Type B pancreatic cell (in vitro differentiated cells): ENCODE data around the gene PPP2R2D. TPM values are rescaled to one million over a fixed set of nuclear protein-coding genes. Genes with fewer than 3 reads are reported as not detected.

Source experiments
- DNase-seq: peaks from one replicate; pipeline ENCODE4 v3.0.0; 2021; ENCODE audit warnings: mixed read lengths; ENCODE audit not compliant: unreplicated experiment; ENCODE audit errors: extremely low spot score
- H3K27ac Mint-ChIP-seq: 2 replicates; pipeline ENCODE4 v1.8.0; 2021; ENCODE audit warnings: mild to moderate bottlenecking, mixed read lengths
- H3K27me3 Mint-ChIP-seq: 2 replicates; pipeline ENCODE4 v1.8.0; 2021; ENCODE audit warnings: mixed read lengths
- H3K36me3 Mint-ChIP-seq: 2 replicates; pipeline ENCODE4 v1.8.0; 2021; ENCODE audit warnings: mixed read lengths
- H3K4me1 Mint-ChIP-seq: one replicate; pipeline ENCODE4 v1.8.0; 2021; ENCODE audit warnings: mixed read lengths; ENCODE audit not compliant: unreplicated experiment
- H3K4me3 Mint-ChIP-seq: 2 replicates; pipeline ENCODE4 v1.8.0; 2021; ENCODE audit warnings: mild to moderate bottlenecking, mixed read lengths
- H3K9me3 Mint-ChIP-seq: 2 replicates; pipeline ENCODE4 v1.8.0; 2021; ENCODE audit warnings: mixed read lengths
- total RNA-seq: library from RNA; stranded (reverse); gene quantifications from 2 replicates; pipeline ENCODE4 v1.2.1, GENCODE V29; 2021; ENCODE audit warnings: low replicate concordance
- TF ChIP-seq, protein P1 (sequence below): fragments of 200-600 bp; sonication (generic); conservative IDR thresholded peaks from 2 replicates; pipeline ENCODE4 v1.5.0; 2021; ENCODE audit warnings: antibody characterized with exemption, mild to moderate bottlenecking

Gene PPP2R2D
- total RNA-seq, 1 donor from 2014 or later, result 38.1 TPM

DNA sequence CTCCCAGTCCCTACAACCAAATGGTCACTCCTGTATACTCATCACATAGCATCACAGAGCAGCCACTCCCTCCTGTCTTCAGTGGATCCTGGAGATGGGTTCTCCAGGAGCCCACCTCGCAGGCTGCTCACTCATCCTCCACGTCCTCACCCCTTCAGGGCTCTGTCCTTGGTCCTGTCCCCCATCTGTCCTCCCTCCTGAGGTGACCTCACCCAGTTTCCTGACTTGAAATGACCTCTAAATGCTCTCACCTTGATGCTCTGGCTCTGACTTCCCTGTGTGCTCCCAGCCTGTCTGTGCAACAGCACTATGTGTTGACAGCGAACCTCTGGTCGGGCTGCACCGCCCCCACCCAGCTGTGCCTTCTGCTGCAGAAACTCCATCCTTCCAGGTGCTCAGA is 2.1 kb upstream of the PPP2R2D start:
- H3K4me3 Mint-ChIP-seq, result peak overlapping the region; percentile 24
- peaks cover 26% of the 10 kb centered on the region for H3K27me3 Mint-ChIP-seq
- H3K4me1 Mint-ChIP-seq, result peaks cover 18% of the 10 kb centered on the region
- H3K36me3 Mint-ChIP-seq, result peaks cover 8% of the 10 kb centered on the region
- no peaks in the 10 kb centered on the region for H3K9me3 Mint-ChIP-seq
- H3K27ac Mint-ChIP-seq, result no peak overlapping the region
- no peak for DNase-seq
- TF ChIP-seq, protein P1, sequence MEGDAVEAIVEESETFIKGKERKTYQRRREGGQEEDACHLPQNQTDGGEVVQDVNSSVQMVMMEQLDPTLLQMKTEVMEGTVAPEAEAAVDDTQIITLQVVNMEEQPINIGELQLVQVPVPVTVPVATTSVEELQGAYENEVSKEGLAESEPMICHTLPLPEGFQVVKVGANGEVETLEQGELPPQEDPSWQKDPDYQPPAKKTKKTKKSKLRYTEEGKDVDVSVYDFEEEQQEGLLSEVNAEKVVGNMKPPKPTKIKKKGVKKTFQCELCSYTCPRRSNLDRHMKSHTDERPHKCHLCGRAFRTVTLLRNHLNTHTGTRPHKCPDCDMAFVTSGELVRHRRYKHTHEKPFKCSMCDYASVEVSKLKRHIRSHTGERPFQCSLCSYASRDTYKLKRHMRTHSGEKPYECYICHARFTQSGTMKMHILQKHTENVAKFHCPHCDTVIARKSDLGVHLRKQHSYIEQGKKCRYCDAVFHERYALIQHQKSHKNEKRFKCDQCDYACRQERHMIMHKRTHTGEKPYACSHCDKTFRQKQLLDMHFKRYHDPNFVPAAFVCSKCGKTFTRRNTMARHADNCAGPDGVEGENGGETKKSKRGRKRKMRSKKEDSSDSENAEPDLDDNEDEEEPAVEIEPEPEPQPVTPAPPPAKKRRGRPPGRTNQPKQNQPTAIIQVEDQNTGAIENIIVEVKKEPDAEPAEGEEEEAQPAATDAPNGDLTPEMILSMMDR, result no peak

- Mint-ChIP-seq H3K9me3 (no peaks in the 10 kb centered on the region), H3K27ac (no peak overlapping the region), H3K36me3 (peaks cover 8% of the 10 kb centered on the region), H3K4me3 (peak overlapping the region; percentile 24), H3K4me1 (peaks cover 19% of the 10 kb centered on the region), H3K27me3 (peaks cover 23% of the 10 kb centered on the region)
- no peak for DNase-seq
- TF ChIP-seq, protein P1, result no peak
These were observed 1.6 kb upstream of the PPP2R2D start for GRCh38 chr10:131899116-131899690.

DNA sequence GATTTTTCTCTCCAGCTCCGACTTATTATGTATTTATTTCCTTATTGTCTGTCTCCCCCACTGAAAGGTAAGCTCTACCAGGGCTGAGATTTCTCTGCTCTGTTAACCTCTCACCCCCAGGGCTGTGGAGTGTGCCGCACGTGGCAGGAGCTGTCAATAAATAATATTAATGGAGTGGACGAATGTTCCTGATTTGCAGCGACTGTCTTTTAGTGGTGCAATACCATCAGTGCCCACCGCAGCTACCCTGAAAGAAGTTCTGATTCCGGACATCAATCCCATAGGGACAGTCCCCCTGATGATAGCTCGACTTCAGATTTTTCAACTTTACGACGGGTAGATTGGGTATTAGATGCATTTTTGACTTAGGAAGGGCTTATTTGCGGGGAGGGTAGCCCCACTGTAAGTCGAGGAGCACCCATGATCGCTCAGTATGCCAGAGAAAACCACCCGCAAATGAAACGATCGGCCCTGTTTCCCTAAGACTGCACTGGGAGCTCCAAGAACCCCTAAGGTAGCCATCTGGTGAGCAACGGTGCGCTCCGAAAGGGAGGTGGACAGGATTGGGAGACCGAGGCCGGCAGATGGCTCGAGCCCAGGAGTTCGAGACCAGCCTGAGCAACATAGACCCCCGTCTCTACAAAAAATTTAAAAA is 986 bp upstream of the PPP2R2D start:
- peaks cover 23% of the 10 kb centered on the region for H3K27me3 Mint-ChIP-seq
- peaks cover 8% of the 10 kb centered on the region for H3K36me3 Mint-ChIP-seq
- TF ChIP-seq, protein P1, result peak; percentile 53
- H3K4me1 Mint-ChIP-seq, result peaks cover 24% of the 10 kb centered on the region
- no peaks in the 10 kb centered on the region for H3K9me3 Mint-ChIP-seq
- H3K4me3 Mint-ChIP-seq, result peak overlapping the region; percentile 89
- no peak for DNase-seq
- H3K27ac Mint-ChIP-seq, result peak overlapping the region; percentile 76

DNA sequence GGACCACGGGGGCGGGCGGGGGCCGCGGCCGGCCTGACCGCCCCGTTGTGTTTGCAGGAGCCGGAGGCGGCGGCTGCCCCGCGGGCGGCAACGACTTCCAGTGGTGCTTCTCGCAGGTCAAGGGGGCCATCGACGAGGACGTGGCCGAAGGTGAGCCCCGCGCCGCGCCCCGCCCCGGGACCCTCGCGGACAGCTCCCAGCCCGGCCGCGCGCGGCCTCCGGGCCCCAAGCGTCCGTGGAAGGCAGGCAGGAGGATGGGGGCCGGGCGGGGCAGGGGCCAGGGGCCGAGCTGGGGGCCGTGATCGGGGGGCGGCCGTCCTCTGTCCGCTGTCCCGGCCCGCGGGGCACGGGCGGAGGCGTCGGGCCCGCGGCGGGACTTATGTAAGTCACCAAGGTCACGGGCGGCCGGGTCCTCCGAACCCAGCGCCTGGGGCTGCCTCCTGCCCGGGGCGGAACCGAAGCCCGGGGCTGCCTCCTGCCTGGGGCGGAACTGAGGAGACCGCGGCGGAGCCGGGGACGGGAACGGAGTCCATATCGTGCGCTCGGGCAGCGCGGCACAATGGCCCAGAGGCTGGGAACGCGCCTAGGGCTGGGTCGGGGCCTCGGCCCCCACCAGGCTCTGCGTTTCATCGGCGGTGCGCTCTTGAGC is 497 bp downstream of the PPP2R2D start:
- H3K27ac Mint-ChIP-seq, result peak overlapping the region; percentile 94
- H3K36me3 Mint-ChIP-seq, result peaks cover 13% of the 10 kb centered on the region
- peaks cover 38% of the 10 kb centered on the region for H3K4me1 Mint-ChIP-seq
- no peak for DNase-seq
- H3K27me3 Mint-ChIP-seq, result peaks cover 20% of the 10 kb centered on the region
- TF ChIP-seq, protein P1, result no peak
- peak overlapping the region; percentile 94 for H3K4me3 Mint-ChIP-seq
- no peaks in the 10 kb centered on the region for H3K9me3 Mint-ChIP-seq

DNA sequence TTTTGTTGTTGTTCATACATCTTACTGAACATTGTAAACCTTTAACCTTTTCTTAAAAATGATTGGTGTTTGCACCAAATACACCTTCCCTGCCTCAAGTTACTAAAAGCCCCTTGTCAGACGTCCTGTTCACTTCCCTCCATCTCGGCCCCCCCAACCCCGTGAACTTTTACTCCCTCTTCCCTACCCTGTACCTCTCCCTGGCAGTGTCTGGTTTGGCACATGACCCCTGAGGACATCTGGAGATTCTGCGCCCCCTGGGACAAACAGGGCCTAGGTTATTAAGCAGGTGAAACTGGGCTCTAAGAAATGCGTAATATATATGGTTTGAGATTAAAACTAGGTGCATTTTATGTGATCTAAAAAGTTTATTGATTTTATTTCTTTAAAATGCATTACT is 1.4 kb downstream of the PPP2R2D start:
- H3K27ac Mint-ChIP-seq, result peak overlapping the region; percentile 94
- H3K4me1 Mint-ChIP-seq, result peaks cover 41% of the 10 kb centered on the region
- peaks cover 19% of the 10 kb centered on the region for H3K27me3 Mint-ChIP-seq
- H3K9me3 Mint-ChIP-seq, result no peaks in the 10 kb centered on the region
- H3K4me3 Mint-ChIP-seq, result peak overlapping the region; percentile 94
- TF ChIP-seq, protein P1, result no peak
- H3K36me3 Mint-ChIP-seq, result peaks cover 15% of the 10 kb centered on the region
- no peak for DNase-seq
